SK-N-SH treated with all-trans-retinoic acid at 6 μM for 48 hours (cell line): ENCODE results near the gene MARF1.

Experiments
- ATAC-seq: fragments of 200-7000 bp; cut with Tn5 transposase; 3 replicates; pipeline ENCODE4 v1.9.1; 2020; ENCODE audit warnings: mild to moderate bottlenecking, moderate library complexity
- ARNTL ChIP-seq: fragments of 450-650 bp; formaldehyde crosslinking; IDR thresholded peaks from 2 replicates; pipeline ENCODE4 v1.5.0; 2020; ENCODE audit warnings: low read depth, mild to moderate bottlenecking, moderate library complexity, borderline replicate concordance
- BACH2 ChIP-seq: fragments of 250-450 bp; sonication (Bioruptor Pico); IDR thresholded peaks from 2 replicates; pipeline ENCODE4 v1.9.0; 2021; ENCODE audit warnings: mild to moderate bottlenecking, borderline replicate concordance
- CSDC2 ChIP-seq: fragments of 250-450 bp; sonication (Bioruptor Pico); IDR thresholded peaks from 2 replicates; pipeline ENCODE4 v1.5.0; 2020; ENCODE audit warnings: mild to moderate bottlenecking, moderate library complexity
- CSRNP3 ChIP-seq: fragments of 250-450 bp; sonication (Bioruptor Pico); IDR thresholded peaks from 2 replicates; pipeline ENCODE4 v1.5.1; 2021; ENCODE audit warnings: mild to moderate bottlenecking, moderate library complexity
- ESRRG ChIP-seq: fragments of 250-450 bp; sonication (Bioruptor Pico); IDR thresholded peaks from 2 replicates; pipeline ENCODE4 v1.6.1; 2021; ENCODE audit warnings: mild to moderate bottlenecking
- GLIS3 ChIP-seq: fragments of 250-450 bp; sonication (Bioruptor Pico); IDR thresholded peaks from 2 replicates; pipeline ENCODE4 v1.5.0; 2020; ENCODE audit warnings: mild to moderate bottlenecking, moderate library complexity
- ISL1 ChIP-seq: fragments of 250-450 bp; sonication (Bioruptor Pico); IDR thresholded peaks from 2 replicates; pipeline ENCODE4 v2.1.2; 2022; ENCODE audit warnings: mild to moderate bottlenecking, moderate library complexity
- OSR1 ChIP-seq: fragments of 250-450 bp; sonication (Bioruptor Pico); IDR thresholded peaks from 2 replicates; pipeline ENCODE4 v1.8.0; 2022; ENCODE audit warnings: moderate library complexity, mild to moderate bottlenecking, inconsistent platforms
- PATZ1 ChIP-seq: fragments of 250-450 bp; sonication (Bioruptor Pico); IDR thresholded peaks from 2 replicates; pipeline ENCODE4 v1.8.0; 2020; ENCODE audit warnings: mild to moderate bottlenecking, moderate library complexity, borderline replicate concordance
- RARB ChIP-seq: fragments of 250-450 bp; sonication (Bioruptor Pico); IDR thresholded peaks from 2 replicates; pipeline ENCODE4 v1.8.0; 2021; ENCODE audit warnings: mild to moderate bottlenecking, moderate library complexity
- TOX ChIP-seq: fragments of 250-450 bp; sonication (Bioruptor Pico); IDR thresholded peaks from 2 replicates; pipeline ENCODE4 v1.8.0; 2021; ENCODE audit warnings: mild to moderate bottlenecking, moderate library complexity, borderline replicate concordance
- ZC3H10 ChIP-seq: fragments of 250-450 bp; sonication (Bioruptor Pico); IDR thresholded peaks from 2 replicates; pipeline ENCODE4 v1.5.1; 2021; ENCODE audit warnings: mild to moderate bottlenecking, moderate library complexity
- ZFP3 ChIP-seq: fragments of 250-450 bp; sonication (Bioruptor Pico); IDR thresholded peaks from 2 replicates; pipeline ENCODE4 v1.5.0; 2020; ENCODE audit warnings: mild to moderate bottlenecking, moderate library complexity
- ZFP30 ChIP-seq: fragments of 450-650 bp; formaldehyde crosslinking; IDR thresholded peaks from 2 replicates; pipeline ENCODE4 v1.5.0; 2022; ENCODE audit warnings: mild to moderate bottlenecking, moderate library complexity
- ZNF565 ChIP-seq: fragments of 450-650 bp; formaldehyde crosslinking; conservative IDR thresholded peaks from 2 replicates; pipeline ENCODE4 v1.5.0; 2020; ENCODE audit warnings: low read depth, mild to moderate bottlenecking, moderate library complexity
- ZNF70 ChIP-seq: fragments of 450-650 bp; formaldehyde crosslinking; IDR thresholded peaks from 2 replicates; pipeline ENCODE4 v1.5.0; 2020; ENCODE audit warnings: mild to moderate bottlenecking, moderate library complexity
- ZNF8 ChIP-seq: fragments of 450-650 bp; formaldehyde crosslinking; IDR thresholded peaks from 2 replicates; pipeline ENCODE4 v1.5.0; 2020; ENCODE audit warnings: mild to moderate bottlenecking, moderate library complexity
- TF ChIP-seq, protein P1 (sequence below): fragments of 250-450 bp; sonication (Bioruptor Pico); IDR thresholded peaks from 2 replicates; pipeline ENCODE4 v1.5.1; 2020; ENCODE audit warnings: low read depth, mild to moderate bottlenecking, moderate library complexity
- TF ChIP-seq, protein P2 (sequence below): fragments of 250-450 bp; sonication (Bioruptor Pico); IDR thresholded peaks from 2 replicates; pipeline ENCODE4 v1.8.0; 2021; ENCODE audit warnings: low read depth, mild to moderate bottlenecking, moderate library complexity, borderline replicate concordance
- TF ChIP-seq, protein P3 (sequence below): fragments of 250-450 bp; sonication (Bioruptor Pico); IDR thresholded peaks from 2 replicates; pipeline ENCODE4 v1.5.0; 2020; ENCODE audit warnings: mild to moderate bottlenecking, moderate library complexity

The MARF1 gene

GRCh38 chr16:15606518-15607220 is 36.3 kb downstream of the MARF1 start:
- TF ChIP-seq ZFP30 (CRISPR knock-in tag) (no peak), OSR1 (no peak), CSRNP3 (CRISPR knock-in tag) (no peak), BACH2 (CRISPR knock-in tag) (no peak), ZNF8 (CRISPR knock-in tag) (no peak), TOX (CRISPR knock-in tag) (no peak), ZC3H10 (CRISPR knock-in tag) (no peak), CSDC2 (CRISPR knock-in tag) (no peak), PATZ1 (CRISPR knock-in tag) (no peak), ISL1 (no peak), ESRRG (CRISPR knock-in tag) (no peak), ZFP3 (no peak), GLIS3 (no peak), ZNF565 (no peak), ZNF70 (no peak), ARNTL (CRISPR knock-in tag) (no peak), RARB (no peak)
- TF ChIP-seq, protein P1, sequence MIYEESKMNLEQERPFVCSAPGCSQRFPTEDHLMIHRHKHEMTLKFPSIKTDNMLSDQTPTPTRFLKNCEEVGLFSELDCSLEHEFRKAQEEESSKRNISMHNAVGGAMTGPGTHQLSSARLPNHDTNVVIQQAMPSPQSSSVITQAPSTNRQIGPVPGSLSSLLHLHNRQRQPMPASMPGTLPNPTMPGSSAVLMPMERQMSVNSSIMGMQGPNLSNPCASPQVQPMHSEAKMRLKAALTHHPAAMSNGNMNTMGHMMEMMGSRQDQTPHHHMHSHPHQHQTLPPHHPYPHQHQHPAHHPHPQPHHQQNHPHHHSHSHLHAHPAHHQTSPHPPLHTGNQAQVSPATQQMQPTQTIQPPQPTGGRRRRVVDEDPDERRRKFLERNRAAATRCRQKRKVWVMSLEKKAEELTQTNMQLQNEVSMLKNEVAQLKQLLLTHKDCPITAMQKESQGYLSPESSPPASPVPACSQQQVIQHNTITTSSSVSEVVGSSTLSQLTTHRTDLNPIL (CRISPR knock-in tag) = no peak
- TF ChIP-seq, protein P2, sequence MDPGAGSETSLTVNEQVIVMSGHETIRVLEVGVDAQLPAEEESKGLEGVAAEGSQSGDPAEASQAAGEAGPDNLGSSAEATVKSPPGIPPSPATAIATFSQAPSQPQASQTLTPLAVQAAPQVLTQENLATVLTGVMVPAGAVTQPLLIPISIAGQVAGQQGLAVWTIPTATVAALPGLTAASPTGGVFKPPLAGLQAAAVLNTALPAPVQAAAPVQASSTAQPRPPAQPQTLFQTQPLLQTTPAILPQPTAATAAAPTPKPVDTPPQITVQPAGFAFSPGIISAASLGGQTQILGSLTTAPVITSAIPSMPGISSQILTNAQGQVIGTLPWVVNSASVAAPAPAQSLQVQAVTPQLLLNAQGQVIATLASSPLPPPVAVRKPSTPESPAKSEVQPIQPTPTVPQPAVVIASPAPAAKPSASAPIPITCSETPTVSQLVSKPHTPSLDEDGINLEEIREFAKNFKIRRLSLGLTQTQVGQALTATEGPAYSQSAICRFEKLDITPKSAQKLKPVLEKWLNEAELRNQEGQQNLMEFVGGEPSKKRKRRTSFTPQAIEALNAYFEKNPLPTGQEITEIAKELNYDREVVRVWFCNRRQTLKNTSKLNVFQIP (CRISPR knock-in tag) = no peak
- TF ChIP-seq, protein P3, sequence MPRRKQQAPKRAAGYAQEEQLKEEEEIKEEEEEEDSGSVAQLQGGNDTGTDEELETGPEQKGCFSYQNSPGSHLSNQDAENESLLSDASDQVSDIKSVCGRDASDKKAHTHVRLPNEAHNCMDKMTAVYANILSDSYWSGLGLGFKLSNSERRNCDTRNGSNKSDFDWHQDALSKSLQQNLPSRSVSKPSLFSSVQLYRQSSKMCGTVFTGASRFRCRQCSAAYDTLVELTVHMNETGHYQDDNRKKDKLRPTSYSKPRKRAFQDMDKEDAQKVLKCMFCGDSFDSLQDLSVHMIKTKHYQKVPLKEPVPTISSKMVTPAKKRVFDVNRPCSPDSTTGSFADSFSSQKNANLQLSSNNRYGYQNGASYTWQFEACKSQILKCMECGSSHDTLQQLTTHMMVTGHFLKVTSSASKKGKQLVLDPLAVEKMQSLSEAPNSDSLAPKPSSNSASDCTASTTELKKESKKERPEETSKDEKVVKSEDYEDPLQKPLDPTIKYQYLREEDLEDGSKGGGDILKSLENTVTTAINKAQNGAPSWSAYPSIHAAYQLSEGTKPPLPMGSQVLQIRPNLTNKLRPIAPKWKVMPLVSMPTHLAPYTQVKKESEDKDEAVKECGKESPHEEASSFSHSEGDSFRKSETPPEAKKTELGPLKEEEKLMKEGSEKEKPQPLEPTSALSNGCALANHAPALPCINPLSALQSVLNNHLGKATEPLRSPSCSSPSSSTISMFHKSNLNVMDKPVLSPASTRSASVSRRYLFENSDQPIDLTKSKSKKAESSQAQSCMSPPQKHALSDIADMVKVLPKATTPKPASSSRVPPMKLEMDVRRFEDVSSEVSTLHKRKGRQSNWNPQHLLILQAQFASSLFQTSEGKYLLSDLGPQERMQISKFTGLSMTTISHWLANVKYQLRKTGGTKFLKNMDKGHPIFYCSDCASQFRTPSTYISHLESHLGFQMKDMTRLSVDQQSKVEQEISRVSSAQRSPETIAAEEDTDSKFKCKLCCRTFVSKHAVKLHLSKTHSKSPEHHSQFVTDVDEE (CRISPR knock-in tag) = no peak
- no peak for ATAC-seq

- TF ChIP-seq ZFP3 (no peak), GLIS3 (no peak)
- TF ChIP-seq, protein P3 (CRISPR knock-in tag) = no peak
- no peak for ATAC-seq
Measured at GRCh38 chr16:15605839-15606517, 37.0 kb downstream of the MARF1 start.
